ENCODE data around the gene KLK7.
"Not testable (repeated sequence)": the region's sequence is repeated elsewhere in the genome, so short reads cannot be mapped to it uniquely, and the experiment has no call there.

Gene KLK7

GRCh38 chr19:50974702-50975556, 8.8 kb downstream of the KLK7 start:
- FAIRE-seq, result no peak

- FAIRE-seq, result no peak
Observed at GRCh38 chr19:50972795-50973376, 10.8 kb downstream of the KLK7 start.

- not testable (repeated sequence) for FAIRE-seq
Observed at GRCh38 chr19:50969810-50970209, 13.9 kb downstream of the KLK7 start.

GRCh38 chr19:50969413-50969760, 14.3 kb downstream of the KLK7 start, which contains the start of gene KLK6:
KLK6 (minus strand) TSS chr19:50969591; CDS start chr19:50968104, 1,487 bp downstream.
- FAIRE-seq, result no peak

- no peak for FAIRE-seq
Observed at GRCh38 chr19:50968716-50969412, 14.9 kb downstream of the KLK7 start.

- no peak for FAIRE-seq
Observed at GRCh38 chr19:50967929-50968715, 15.6 kb downstream of the KLK7 start.

- no peak for FAIRE-seq
Observed at GRCh38 chr19:50964266-50964665, 19.5 kb downstream of the KLK7 start.

- no peak for FAIRE-seq
Observed at GRCh38 chr19:50963381-50963780, 20.3 kb downstream of the KLK7 start.

- no peak for FAIRE-seq
Observed at GRCh38 chr19:50962245-50962644, 21.5 kb downstream of the KLK7 start.

- FAIRE-seq, result no peak
Observed at GRCh38 chr19:50959731-50960500, 23.8 kb downstream of the KLK7 start.

GRCh38 chr19:50957587-50957986, 26.1 kb downstream of the KLK7 start:
- no peak for FAIRE-seq

- no peak for FAIRE-seq
Observed at GRCh38 chr19:50952910-50953309, 30.8 kb downstream of the KLK7 start, which contains the start of gene KLK5. KLK5 (minus strand) TSS chr19:50953038; CDS start chr19:50952657, 381 bp downstream.

- no peak for FAIRE-seq
Observed at GRCh38 chr19:50949861-50950260, 33.9 kb downstream of the KLK7 start.

- FAIRE-seq, result no peak
Observed at GRCh38 chr19:50947123-50947522, 36.6 kb downstream of the KLK7 start.

GRCh38 chr19:50944795-50945194, 38.9 kb downstream of the KLK7 start:
- FAIRE-seq, result no peak

- FAIRE-seq, result no peak
Observed at GRCh38 chr19:50943074-50943828, 40.5 kb downstream of the KLK7 start.

GRCh38 chr19:50939596-50939995, 44.1 kb downstream of the KLK7 start:
- no peak for FAIRE-seq

GRCh38 chr19:50933640-50934039, 50.1 kb downstream of the KLK7 start:
- no peak for FAIRE-seq

- no peak for FAIRE-seq
Observed at GRCh38 chr19:50932690-50933083, 51.0 kb downstream of the KLK7 start.

- no peak for FAIRE-seq
Observed at GRCh38 chr19:50932018-50932689, 51.6 kb downstream of the KLK7 start.

GRCh38 chr19:50931023-50931422, 52.7 kb downstream of the KLK7 start:
- no peak for FAIRE-seq
